SKM-1 (cell line): ENCODE data around the gene RTCA.
"Not testable (repeated sequence)": the region's sequence is repeated elsewhere in the genome, so short reads cannot be mapped to it uniquely, and the experiment has no call there.

Source experiments
- DNase-seq: peaks from one replicate; lab custom pipeline; 2025; ENCODE audit not compliant: unreplicated experiment; lab: John Stamatoyannopoulos, UW

RTCA gene

DNA sequence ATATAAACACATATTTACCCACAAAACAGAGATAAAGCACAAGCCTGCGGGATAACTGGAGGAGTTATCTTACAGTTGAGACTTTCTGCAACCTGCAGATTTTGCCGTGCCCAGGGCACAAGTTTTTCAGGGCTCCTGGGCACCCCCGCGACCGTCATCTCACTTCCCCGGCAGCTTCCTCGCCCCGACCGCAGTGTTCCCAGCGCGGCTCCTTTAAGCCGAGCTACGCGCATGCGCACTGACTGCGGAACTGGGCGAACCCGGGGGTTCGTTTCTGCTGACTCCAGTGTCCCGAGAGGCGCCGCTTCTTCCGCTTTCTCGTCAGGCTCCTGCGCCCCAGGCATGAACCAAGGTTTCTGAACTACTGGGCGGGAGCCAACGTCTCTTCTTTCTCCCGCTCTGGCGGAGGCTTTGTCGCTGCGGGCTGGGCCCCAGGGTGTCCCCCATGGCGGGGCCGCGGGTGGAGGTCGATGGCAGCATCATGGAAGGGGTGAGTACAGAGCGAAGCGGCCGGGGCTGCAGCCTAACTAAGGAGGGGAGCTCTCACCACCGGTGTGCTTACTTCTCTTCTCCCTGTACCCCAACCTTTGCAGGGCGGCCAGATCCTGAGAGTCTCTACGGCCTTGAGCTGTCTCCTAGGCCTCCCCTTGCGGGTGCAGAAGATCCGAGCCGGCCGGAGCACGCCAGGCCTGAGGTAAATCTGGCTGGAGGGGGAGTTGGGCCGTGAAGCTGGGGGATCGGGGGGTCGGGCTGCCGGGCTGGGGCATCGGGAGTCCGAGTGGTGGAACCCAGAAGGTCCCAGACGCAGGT lies at the start of gene RTCA:
TSS of gene RTCA (plus strand) at position 286 of the 810 bp plus-strand sequence. CDS start at position 446, 160 bp downstream.
- DNase-seq: peak; percentile 93

DNA sequence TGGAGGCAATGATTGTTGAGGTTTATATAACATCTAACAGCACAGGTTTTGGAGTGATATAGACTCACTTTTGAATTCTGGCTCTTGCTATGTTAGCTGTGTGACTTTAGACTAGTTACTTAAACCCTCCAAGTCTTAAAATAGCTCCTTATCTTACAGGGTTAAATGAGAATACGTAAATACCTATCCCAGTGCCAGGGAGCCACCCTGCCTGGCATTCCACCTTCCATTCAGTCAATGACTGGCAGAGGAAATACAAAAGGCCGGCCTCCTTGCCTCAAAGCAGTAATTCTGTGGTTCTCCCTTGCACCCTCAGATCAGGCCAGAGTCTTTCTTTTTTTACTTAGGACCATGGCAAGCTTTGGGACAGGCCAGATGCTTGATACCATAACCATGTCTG lies 48.2 kb upstream of the RTCA start:
- DNase-seq: no peak

DNA sequence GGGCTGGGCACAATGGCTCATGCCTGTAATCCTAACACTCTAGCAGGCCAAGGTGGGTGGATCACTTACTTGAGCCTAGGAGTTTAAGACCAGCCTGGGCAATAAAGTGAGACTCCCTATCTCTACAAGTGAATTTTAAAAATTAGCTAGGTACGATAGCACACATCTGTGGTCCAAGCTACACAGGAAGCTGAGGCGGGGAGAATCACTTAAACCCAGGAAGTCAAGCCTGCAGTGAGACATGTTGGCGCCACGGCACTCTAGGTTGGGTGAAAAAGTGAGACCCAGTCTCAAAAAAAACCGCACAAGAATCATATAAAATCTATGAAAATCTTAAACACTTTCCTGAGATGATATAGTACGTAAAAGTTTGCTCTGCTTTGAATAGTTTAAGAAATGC lies 46.6 kb upstream of the RTCA start:
- no peak for DNase-seq

DNA sequence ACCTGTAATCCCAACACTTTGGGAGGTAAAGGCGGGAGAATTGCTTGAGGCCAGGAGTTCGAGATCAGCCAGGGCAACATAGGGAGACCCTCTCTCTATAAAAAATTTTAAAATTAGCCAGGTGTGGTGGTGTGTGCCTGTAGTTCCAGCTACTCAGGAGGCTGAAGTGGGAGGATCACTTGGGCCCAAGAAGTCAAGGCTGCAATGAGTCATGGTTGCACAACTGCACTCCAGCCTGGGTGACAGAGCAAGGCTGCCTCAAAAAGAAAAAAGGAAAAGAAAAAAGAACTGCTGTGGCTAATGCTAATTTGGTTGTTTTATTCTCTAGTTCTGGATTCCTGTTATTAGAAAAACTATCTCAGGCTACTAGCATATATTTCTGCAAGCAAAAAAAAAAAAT lies 46.1 kb upstream of the RTCA start:
- no peak for DNase-seq

DNA sequence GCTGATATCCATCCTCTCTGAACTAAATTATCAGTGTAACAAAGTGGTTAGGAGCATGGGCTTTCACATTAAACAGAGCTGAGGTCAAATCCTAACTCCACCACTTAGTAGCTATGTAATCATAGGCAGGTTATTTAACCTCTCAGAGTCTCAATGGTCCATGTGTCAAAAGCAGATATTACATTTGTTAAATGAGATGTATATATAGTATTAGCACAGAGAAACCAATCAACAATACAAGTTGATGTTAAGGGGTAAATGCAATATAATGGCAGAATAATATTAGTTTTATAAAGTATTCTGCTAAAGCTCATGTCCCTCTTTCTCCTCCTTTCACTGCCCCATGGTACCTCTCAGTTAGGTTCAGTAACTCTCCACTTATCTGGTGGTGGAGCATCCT lies 43.6 kb upstream of the RTCA start:
- no peak for DNase-seq

DNA sequence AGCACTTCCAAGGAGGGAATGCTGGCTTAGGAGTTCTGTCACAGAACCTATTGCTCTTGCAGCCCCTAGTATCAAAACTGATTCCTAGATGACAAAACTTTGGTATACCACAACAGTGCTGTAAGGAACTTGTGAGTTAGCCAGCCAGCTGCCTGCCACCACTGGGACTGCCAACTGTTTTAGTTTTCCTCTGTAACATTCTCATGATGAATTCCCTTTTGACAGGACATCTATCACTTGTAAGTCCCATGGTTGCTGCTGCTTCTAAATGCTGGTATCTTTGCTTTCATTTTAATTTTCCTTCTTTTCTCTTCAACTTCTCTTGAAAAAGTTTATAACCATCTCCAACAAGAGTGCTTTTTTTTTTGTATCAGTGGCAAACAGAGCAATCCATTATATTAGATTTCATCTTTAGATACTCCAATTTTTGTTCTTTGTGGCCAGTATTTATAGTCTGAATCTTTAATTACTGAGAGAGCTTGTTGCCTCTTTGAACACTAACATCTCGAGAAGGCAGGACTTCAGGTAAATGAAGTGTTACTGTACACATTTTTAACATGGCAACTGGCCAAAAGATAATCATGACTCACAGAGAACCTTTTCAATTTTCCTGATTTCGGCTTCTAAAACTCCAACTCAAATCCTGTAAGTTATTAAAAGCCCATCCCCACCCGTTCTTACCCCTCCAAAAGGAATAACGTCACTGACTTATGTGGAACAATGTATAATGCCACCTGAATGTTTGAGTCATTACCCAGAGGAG lies 36.2 kb upstream of the RTCA start:
- DNase-seq: no peak

DNA sequence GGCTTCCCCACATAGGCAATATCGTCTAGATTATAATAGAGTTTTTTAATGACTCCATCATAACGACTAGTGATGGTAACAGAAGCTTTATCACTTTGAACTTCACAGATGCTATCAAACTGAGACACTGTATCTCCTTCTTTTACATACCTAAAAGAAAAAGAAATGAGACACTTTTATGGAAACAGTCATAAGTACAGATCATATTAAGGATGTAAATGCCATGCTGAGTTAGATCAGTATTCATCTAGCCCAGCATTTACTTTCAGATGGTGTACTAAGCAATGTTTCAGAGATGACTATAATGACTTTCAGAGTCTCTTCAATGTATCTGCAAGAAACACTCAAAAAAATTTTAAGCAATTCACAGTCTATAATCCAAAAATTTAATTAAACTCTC lies 35.3 kb upstream of the RTCA start:
- DNase-seq: no peak

DNA sequence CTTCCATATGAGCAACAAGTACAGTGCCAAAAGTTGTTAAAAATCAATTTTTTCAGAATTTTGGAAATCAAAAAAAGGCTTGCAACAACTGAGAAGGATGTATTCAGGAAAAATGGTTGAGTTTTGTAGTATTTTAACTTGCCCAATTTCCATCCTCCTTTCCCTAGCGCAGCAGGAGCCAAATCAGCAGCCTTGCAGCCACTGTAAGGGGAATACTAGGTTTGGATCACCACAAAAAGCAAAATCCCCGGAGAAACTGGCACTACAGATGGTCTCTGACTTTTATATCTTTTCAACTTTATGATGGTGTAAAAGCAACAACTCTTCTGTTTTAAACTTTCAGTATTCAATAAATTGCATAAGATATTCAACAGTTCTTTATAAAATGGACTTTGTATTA lies 34.3 kb upstream of the RTCA start:
- no peak for DNase-seq

DNA sequence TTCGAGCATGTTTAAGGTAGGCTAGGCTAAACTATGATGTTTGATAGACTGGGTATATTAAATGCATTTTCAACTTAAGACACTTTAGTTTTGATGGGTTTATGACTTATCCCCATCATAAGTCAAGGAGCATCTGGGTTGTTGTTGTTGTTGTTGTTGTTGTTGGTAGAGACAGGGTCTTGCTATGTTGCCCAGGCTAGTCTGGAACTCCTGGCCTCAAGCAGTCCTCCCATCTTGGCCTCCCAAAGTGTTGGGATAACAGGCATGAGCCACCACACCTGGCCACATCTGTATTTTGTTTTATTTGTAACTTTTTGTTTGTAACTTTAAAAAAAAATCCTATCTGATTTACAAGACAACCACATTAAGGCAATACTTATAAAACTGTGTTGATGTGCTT lies 33.9 kb upstream of the RTCA start:
- DNase-seq: no peak

DNA sequence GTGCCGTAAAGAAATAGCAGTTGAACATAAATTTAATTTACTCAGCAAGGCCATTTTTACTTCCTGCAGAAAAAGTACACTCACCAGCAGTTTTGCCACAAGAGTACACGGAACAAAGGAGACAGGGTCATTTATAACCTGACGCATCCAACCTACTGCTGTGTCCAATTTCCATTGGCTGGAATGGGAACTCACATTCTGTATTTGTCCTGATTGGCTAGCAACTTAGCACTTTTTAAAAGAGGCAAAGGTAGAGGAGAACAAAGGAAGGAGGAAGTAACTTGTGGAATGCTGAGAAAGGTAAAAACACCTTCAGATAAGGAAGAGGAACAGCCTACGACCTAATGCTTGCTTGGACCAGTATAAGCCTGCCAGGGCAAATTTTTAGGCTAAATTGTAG lies 32.5 kb upstream of the RTCA start:
- not testable (repeated sequence) for DNase-seq

DNA sequence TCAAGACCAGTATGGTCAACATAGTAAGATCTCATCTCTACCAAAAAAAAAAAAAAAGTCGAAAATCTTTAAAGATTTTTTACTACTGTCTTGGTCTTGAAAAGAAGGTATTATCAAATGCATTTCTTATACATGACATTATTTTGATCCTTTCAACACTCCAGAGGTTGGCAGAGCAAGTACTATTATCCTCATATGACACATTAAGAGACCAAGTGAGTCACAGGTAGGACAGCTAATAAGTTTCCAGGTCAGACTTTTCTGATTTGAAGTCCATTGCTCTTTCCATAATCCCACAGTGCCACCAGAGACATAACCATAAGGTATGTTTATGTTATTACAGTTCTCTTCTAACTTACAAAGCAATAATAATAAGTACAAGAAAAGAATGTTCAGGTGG lies 31.6 kb upstream of the RTCA start:
- no peak for DNase-seq

DNA sequence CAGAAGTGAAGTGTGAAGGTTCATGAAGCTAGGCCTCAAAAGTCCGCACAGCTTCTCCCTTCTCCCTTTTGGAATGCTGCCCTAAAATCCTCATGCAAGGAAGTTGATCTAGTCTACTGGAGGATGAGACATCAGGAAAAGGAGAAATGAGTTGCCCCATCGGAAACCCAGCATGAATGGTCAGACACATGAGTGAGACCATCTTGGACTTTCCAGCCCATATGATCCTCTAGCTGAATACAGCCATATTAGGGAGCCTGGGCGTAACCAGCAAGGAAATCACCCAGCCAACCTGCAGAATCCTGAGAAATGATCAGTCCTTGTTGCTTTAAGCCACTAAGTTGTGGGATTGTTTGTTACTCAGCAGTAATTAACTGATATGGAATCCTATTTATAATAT lies 28.9 kb upstream of the RTCA start:
- DNase-seq: no peak

DNA sequence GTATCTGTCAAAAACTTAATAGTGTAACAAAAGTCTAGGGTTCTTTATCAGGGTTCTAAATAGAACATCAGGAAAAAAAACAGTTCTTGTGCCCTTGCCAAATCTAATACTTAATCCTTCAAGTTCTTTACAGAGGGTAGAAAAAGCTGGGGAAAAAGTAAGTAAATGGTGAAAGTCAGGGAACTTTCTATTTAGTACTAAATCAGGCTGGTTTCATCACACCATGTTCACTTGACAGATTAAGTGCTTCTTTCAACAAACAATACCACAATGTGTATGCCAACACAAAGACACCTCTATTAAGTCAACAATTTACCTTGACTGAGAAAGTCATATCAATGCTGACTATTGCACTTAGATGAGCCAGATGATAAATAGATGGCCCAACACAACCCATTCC lies 26.1 kb upstream of the RTCA start:
- no peak for DNase-seq

DNA sequence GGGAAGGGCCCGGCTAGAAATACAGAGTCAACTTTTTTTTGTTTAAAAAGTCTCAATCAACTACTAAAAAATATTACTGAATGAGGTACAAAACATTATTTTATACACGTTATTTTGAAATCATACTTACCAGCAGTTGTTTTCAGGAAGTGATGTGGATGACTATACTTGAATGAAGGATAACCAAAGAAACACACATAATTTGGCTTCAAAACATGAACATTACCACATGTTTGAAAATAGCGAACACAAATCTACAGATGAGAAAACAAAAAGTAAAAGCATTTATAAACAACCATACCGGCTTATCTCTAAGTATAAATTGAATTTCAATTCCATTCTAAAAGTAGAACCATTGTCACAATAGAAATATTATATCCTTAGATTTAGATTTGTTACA lies 25.4 kb upstream of the RTCA start:
- no peak for DNase-seq

DNA sequence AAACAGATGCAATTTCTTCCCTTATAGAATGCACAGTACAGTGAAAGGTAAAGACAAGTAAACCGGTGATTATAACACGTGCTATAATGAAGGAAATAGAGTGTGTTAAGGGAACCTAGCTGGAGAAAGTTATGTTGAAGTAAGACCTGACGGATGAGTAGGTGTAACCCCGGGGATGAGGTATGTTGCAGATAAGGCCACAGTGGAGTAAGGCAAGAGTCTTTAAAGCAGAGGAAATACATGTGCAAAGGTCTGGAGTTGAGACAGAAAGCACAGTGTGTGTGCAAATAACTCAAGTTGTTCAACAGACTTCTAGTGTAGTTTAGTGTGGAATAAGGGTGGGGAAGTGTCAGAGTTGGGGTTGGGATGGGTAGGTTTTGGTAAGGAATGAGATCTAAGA lies 19.3 kb upstream of the RTCA start:
- no peak for DNase-seq

DNA sequence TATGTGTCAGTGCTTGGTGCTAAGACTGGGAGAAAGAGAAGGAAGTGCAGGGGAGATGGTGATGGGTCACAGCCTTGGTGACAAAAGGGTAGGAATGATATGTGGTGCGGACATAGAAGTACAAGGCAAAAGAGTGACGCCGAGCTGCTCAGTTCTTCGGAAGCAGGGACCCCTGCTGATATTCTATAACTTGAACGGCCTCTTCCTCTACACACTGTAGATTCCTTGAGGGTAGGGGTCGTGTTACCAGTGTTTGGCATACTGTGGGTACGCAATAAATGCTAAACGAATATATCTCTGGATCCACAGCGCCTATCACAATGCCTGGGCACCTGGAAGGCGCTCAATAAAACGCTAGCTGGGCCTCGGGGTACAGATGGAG lies 16.9 kb upstream of the RTCA start:
- no peak for DNase-seq

DNA sequence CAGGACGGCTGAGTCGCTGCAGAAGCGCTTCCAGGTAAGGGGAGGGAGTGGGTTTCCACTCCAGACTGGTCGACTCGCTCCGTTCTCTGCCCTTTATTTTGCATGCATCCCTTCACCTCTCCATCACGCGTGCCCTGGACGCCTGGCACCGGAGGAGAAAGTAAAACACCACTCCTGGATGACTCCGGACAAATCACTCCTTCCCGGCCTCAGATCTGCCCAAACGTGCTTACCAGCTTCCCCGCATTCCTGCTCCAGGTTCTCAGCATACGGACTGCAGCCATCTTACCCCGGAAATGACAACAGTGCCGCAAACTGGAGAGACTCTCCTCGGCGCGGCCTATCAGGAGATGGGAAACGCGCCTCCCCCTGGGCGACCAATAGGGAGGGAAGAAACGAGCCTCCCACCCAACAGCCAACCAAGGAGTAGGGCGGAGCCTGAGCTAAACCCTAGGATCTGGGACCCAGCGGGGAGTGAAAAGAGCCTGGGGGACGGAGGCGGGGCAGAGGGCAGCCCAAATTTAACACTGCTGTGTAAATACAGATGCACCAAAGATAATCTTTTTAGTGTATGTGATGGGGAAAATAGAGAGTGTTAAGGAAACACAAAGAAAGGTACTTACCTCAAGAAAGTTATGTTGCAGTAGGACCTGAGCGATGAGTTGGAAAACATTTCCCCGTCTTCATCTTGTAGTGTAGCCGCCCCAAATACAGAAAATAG lies 16.3 kb upstream of the RTCA start, which contains the start of gene DBT:
TSS of gene DBT (minus strand) at position 298 of the 721 bp plus-strand sequence. CDS start at position 284, 14 bp downstream.
- peak; percentile 86 for DNase-seq

DNA sequence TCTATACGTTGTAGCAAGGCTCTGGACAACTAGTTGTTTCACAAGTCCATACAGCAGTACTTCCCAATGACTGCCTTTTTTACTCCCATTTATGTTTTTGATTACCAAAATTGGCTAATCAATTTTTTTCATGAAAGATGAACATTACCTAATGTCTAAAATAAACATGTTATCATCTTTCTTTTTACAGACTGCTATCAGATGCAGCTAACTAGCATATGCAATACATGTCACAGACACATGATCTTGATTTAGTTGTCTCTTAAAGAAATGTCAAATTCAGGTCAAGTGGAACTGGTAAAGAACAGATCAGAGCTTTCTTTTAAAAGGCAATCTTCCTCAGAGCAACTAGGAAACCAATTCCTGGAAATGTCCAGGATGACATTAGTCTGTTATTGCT lies 15.8 kb upstream of the RTCA start:
- DNase-seq: no peak

DNA sequence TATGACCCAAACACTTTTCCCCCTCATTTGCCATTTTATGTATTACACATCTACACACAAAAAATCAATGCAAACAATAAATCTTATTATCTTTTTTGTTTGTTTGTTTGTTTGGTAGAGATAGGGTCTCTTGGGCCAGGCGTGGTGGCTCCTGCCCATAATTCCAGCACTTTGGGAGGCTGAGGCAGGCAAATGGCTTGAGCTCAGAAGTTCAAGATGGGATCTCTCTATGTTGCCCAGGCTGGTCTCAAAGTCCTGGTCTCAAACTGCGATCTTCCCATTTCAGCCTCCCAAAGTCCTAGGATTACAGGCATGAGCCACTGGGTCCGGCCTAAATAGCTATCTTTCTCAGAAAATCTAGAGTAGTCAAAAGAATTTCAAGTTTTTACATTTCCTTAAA lies 15.2 kb upstream of the RTCA start:
- no peak for DNase-seq

DNA sequence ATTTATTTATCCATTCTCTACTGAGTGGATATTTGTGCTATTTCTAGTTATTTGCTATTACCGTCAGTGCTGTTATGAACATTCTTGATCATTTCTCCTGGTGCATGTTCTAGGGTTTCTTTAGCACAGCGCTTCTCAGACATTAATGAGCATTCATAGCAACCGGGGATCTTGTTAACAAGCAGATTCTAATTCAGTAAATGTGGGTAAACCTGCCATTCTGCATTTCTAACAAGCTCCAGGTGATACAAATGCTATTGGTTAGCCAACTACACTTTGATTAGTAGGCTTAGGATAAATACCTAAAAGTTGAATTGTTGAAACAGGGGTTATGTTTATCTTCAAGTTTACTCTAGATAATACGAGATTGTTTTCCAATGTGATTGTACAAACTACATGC lies 13.1 kb upstream of the RTCA start:
- no peak for DNase-seq

DNA sequence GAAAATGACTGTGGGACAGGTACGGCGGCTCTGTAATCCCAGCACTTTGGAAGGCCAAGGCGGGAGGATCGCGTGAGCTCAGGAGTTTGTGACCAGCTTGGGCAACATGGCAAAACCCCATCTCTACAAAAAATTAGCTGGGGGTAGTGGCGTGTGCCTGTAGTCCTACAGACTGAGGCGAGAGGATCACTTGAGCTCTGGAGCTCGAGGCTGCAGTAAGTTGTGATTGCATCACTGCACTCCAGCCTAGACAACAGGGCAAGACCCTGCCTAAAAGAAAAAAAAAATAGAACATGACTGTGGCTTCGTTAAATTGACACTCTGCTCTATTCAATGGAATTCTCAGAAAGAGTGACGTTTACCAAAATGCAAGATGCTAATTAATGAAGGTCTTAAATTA lies 12.5 kb upstream of the RTCA start:
- no peak for DNase-seq

DNA sequence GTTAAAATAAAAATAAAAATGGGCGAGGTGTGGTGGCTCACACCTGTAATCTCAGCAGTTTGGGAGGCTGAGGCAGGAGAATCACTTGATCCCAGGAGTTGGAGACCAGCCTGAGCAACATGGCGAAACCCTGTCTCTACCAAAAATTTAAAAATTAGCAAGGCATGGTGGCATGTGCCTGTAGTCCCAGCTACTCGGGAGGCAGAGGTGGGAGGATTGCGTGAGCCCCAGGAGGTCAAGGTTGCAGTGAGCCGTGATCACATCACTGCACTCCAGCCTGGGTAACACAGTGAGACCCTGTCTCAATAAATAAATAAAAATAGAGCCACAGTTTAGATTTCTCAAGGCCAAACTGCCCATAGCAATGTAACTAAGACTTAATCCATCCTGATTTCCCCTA lies 9.7 kb upstream of the RTCA start:
- DNase-seq: not testable (repeated sequence)
